ENCODE results near the gene PDCD2L.
"Not testable (repeated sequence)": the region's sequence is repeated elsewhere in the genome, so short reads cannot be mapped to it uniquely, and the experiment has no call there.

PDCD2L gene

GRCh38 chr19:34375598-34375997 lies 28.6 kb upstream of the PDCD2L start:
- DNase-seq = no peak

GRCh38 chr19:34380639-34381241 lies 23.5 kb upstream of the PDCD2L start:
- no peak for DNase-seq

- DNase-seq = no peak
Observed at GRCh38 chr19:34381399-34382251, 22.6 kb upstream of the PDCD2L start.

- no peak for DNase-seq
Observed at GRCh38 chr19:34382471-34382870, 21.7 kb upstream of the PDCD2L start.

GRCh38 chr19:34383599-34383998 lies 20.6 kb upstream of the PDCD2L start:
- DNase-seq = no peak

GRCh38 chr19:34386645-34387445 lies 17.4 kb upstream of the PDCD2L start:
- no peak for DNase-seq

- no peak for DNase-seq
Observed at GRCh38 chr19:34387446-34387810, 16.8 kb upstream of the PDCD2L start.

- not testable (repeated sequence) for DNase-seq
Observed at GRCh38 chr19:34388745-34389144, 15.5 kb upstream of the PDCD2L start.

GRCh38 chr19:34391813-34392212 lies 12.4 kb upstream of the PDCD2L start:
- no peak for DNase-seq

- DNase-seq = no peak
Observed at GRCh38 chr19:34393031-34393430, 11.2 kb upstream of the PDCD2L start.

- DNase-seq = no peak
Observed at GRCh38 chr19:34393629-34394028, 10.6 kb upstream of the PDCD2L start.

- no peak for DNase-seq
Observed at GRCh38 chr19:34397853-34398252, 6.3 kb upstream of the PDCD2L start.

GRCh38 chr19:34399886-34400285 lies 4.3 kb upstream of the PDCD2L start:
- no peak for DNase-seq

- DNase-seq = not testable (repeated sequence)
Observed at GRCh38 chr19:34400844-34401243, 3.4 kb upstream of the PDCD2L start.

GRCh38 chr19:34402074-34402600 lies 2.1 kb upstream of the PDCD2L start:
- DNase-seq = no peak

GRCh38 chr19:34403784-34404108 lies 453 bp upstream of the PDCD2L start:
- no peak for DNase-seq

- DNase-seq = no peak
Observed at GRCh38 chr19:34405892-34406660, 1.9 kb downstream of the PDCD2L start.

- DNase-seq = no peak
Observed at GRCh38 chr19:34408411-34408810, 4.2 kb downstream of the PDCD2L start.

GRCh38 chr19:34409189-34410164 lies 5.3 kb downstream of the PDCD2L start:
- no peak for DNase-seq

GRCh38 chr19:34411216-34411615 lies 7.0 kb downstream of the PDCD2L start:
- no peak for DNase-seq

- DNase-seq = peak; percentile 35
Observed at GRCh38 chr19:34416021-34416545, 11.9 kb downstream of the PDCD2L start.
